D341Med (cell line): ENCODE measurements around the gene TRIM54.
A peak's percentile ranks its signal among the peaks of the same experiment; 100 is the strongest.
"Not testable (repeated sequence)": the region's sequence is repeated elsewhere in the genome, so short reads cannot be mapped to it uniquely, and the experiment has no call there.

Source experiments
- DNase-seq: peaks from one replicate; pipeline ENCODE4 v3.0.0; 2012; ENCODE audit warnings: low spot score

The TRIM54 gene

DNA sequence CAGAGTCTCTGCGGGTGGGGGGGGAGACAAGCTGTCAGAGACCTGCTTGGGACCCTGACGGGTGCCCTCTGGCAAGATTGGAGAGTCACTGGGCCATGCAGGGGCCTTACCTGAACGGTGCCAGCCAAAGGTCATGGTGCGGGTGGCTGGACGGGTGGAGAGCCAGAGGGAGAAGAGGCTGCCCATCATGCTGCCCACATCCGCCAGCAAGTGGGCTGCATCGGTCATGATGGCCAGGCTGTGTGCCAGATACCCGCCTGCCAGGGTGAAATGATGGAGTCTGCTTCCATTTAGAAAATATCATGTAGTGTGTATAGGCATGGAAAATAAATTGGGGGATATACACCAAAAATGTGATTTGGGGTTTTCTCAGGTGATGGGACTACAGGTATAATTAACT is 24.2 kb upstream of the TRIM54 start:
- no peak for DNase-seq

GRCh38 chr2:27261241-27261925 is 20.8 kb upstream of the TRIM54 start:
- DNase-seq = no peak

GRCh38 chr2:27261926-27262298 is 20.3 kb upstream of the TRIM54 start:
- DNase-seq = no peak

DNA sequence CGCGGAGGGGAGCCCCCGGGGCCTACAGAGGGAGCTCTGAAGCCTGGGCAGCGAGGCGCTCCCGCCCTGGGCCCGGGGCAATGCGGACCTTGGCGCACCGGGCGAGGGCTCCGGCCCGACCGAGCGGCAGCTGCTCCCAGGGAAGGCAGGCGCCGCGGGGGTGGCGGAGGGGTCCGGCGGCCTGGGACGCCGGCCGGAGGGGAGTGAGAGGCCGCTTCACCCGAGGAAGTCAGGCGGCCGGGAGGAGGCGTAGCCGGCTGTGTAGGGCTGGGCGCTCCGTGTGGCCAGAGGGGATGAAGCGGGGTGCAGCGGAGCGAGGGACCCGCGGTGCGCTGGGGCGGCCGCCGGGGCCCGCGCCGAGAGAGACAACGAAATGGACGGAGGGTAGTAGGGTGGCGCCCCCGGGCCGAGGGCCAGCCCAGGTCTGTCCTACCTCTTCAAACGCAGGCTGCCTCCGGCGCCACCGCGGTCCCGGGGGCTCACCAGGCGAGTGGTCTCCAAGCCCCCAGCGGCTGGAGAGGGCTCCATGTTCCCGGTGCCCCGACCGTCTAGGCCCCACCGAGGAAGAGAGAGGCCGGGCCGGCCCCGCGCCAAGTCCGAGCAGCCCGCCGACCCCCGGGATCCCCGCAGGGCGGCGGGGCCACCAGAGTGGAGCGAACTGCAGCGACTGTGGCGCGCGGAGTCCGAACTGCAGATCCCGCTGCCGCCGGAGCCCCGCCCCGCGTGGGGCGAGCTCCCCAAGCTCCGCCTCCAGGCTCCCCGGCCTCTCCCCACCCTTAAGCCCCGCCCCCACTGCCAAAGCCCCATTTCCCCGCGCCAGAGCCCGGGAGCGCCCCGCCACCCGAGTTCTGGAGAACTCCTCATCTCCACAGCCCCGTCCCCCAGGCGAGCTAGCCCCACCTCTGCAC is 19.6 kb upstream of the TRIM54 start, which contains the start of gene SLC30A3:
Gene SLC30A3, minus strand, starts transcription at position 669 of the 908 bp plus-strand sequence. Its CDS starts 141 bp downstream, at position 528.
- peak; percentile 86 for DNase-seq

GRCh38 chr2:27263287-27264252 is 18.7 kb upstream of the TRIM54 start:
- peak; percentile 41 for DNase-seq

DNA sequence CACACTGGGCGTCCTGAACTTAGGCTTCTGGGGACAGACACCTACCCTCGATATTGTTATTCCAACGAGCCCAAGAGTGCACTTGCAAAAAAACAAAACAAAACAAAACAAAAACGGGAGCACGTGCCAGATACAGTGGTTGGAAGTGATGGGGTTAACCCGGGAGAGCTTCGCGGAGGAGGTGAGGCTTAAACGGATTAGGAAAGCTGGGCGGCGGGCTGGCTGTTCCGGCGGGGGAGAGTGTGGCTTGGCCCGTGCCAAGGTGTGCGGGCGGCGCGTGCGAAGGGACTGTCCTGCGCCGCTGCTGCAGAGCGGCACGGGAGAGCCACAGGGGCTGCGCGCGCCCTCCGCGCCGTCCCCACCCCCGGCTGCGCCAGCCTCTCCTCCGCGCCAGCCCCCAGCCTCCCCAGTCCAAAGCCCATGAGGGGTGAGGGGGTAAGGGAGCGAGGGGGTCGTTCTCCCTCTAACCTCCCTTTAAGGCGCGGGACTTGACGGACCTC is 17.9 kb upstream of the TRIM54 start:
- peak; percentile 76 for DNase-seq

- DNase-seq = peak; percentile 90
These were observed 17.3 kb upstream of the TRIM54 start for GRCh38 chr2:27264753-27265535.

DNA sequence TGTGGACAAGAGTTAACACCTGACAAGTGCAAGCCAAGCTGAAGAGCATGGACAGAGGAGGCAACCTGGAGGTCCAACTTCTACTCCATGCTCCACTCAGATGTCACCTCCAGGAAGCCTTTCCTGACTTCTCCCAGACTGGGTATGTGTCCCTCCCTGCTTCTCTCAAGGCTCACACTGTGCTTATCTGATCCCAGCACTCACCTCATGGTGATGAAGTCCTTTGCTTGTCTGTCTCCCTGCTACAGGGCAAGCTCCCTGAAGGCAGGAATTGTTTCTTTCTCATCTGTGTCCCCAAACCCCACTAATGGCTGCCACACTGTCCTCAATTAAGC is 16.7 kb upstream of the TRIM54 start:
- DNase-seq = no peak

DNA sequence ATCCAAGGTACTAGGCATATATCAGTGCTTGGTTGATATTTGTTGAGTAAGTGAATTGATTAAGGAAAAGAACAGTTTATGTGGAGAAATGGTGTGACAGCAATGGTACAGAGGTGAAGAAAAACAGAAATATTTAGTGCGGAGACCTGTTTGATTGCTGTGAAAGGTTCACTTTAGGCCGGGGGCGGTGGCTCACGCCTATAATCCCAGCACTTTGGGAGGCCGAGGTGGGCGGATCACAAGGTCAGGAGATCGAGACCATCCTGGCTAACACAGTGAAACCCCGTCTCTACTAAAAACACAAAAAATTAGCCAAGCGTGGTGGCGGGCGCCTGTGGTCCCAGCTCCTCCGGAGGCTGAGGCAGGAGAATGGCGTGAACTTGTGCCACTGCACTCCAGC is 13.9 kb upstream of the TRIM54 start:
- DNase-seq = not testable (repeated sequence)

DNA sequence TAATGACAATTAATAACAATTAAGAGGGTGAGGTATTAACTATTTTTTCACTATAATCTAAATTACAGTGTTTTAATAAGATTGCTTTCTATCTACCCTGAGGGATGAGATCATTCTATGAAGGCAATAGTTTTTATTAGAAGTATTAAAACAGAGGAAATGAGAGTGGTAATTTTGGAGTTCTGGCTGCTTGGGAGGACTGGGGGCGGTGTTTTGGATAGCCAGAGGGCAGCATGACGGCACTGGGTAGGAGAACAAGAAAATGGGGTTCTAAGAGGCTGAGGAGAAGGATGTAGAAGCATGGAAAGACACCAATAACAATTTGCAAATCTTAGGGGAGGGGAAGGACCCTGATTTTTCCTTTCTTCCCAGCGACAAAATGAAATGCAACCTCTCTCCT is 12.1 kb upstream of the TRIM54 start:
- no peak for DNase-seq

DNA sequence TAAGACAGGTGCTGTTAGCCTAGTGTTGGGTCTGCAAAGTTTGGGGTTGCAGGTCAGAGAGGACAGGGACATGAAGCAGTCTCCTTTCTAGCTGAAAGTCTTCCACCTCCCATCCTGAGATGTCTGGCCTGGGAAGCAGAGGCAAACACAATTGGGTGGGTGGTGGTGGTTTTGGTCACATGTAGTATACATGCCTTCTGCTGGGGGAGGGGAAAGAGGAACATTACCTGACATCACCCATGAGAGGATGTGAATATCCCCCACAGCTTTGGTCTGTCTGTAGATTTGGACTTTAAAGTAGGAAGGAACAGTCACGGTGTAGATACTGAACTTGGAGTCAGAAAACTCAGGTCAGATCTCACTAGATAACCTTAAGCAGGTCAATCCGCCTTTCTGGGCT is 11.6 kb upstream of the TRIM54 start:
- DNase-seq = no peak

DNA sequence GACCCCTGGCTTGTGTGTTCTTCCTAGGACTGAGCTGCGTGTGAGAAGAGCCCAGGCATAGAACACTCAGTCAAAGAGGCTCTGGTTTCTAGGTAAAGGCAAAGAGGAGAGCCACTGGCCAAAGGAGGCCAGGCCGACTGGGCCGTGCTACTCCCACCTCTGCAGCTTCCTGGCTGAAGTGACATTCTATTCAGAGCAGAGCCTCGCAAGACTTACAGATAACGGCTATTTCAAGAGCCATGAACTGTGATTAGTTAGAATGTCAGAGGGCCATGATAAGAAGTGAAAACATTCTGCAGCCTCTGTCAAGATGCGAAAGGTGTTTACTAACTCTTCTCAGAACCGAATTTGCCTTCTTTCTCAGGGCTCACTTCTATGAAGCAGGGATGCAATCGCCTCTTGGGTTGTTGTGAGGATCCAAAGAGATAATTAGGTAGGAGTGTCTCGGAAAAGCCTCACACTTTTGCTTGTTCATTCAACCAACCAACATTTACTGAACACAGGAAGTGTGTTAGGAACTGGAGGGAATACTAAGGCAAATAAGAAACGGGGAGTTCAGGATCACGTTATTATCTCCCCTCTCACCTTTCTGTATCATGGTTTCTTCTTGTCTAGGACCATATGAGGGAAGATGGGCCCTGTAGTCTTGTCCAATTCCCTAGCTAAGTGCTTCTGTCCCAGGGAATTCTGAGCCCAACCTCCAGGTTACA is 10.4 kb upstream of the TRIM54 start:
- DNase-seq = no peak

- not testable (repeated sequence) for DNase-seq
These were observed 9.4 kb upstream of the TRIM54 start for GRCh38 chr2:27272537-27273522.

DNA sequence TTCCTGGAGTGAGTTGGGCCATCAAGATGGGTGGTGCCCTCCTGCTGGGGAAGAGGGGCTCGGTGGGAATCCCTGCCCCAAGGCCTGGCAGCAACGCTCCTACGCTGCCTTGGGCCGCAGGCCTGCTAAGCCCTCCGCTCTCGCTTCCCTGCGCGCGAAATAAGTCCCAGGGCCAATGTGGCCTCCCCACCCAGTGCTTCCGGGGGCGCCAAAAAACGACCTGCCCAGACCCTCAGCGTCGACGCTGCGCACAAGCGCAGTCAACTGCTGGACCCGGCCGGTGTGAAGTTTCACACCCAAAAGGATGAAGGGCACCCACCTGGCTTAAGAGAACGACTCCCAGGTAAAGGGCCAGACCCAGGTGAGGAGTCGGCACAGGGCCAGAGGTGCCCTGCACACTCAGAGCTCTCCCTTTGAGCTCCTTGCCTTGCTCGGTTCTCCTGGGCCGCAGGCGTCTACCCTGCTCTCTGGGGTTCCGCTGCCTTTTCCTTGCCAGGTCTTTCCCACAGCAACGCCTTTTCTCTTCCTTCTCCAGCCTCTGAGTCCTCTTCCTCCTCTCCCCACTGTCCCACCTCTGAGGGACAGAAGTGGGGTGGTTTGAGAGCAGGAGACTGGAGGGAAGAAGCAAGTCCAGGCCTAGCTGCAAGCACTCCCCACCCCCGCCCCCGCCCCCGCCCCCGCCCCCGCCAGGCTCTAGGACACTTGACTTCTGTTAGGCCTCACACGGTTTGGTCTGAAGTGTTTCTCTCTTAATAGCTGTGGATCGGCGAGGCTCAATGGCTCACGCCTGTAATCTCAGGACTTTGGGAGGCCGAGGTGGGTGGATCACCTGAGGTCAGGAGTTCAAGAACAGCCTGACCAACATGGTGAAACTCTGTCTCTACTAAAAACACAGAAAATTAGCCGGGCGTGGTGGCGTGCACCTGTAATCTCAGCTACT is 6.7 kb upstream of the TRIM54 start, which contains the start of gene DNAJC5G:
Gene DNAJC5G, plus strand, starts transcription at position 223 of the 940 bp plus-strand sequence. CDS start 1,296 bp downstream, outside the sequence.
- DNase-seq = no peak

DNA sequence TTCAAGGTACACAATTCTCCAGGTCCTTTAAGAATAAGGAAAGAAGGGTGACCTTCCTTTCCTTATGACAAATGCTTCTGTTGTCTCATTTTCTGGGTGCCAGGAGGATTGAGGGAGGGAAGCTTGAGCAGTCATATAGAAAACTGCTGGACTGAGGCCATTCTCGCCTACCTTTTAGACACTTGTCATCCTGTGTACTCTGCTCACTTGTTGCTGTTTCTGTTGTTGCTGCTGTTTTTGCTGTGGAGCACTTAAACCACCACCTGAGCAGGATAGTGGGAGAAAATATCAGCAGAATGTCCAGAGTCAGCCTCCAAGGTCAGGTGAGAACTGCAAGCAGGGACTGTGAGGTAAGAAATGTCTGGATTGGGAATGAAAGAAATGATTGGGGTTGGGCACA is 4.2 kb upstream of the TRIM54 start:
- no peak for DNase-seq

DNA sequence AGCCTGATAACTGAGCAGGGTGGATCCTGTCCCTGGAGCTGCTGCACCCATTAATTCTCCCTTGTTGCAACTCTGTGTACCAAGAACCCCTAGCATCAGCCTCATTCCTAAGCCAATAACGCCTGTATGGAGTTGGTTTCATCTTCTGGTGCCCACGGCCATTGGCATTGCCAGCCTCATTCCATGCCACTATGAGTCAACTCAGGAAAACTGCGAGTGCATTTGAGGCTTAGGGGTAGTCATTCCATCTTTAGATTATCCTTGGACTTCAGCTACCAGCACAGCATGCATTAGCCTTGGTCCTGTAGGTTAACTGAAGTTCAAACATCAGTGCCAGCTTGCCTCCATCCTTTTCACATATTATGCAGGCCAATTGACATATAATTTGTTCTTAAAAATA is 1.4 kb upstream of the TRIM54 start:
- no peak for DNase-seq

- no peak for DNase-seq
These were observed 787 bp upstream of the TRIM54 start for GRCh38 chr2:27281442-27281841.

DNA sequence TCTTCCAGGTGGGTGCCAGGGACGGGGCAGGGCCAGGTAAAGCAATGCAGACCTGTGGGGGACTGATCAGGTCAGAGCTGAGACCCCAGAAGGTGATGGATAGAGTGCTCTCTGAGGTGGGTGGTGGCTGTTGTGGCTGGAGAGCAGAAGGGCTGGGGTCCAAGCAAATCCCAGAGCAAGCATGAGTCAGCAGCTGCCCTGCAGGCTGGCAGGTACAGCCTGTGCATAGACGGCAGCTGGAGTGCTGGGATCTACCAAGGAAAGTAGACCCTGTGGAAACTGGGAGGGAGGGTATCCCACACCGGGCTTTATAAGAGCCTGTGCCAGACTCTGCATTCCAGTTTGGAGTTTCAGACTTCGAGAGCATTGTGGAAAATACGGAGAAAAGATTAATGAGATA is 663 bp downstream of the TRIM54 start:
- DNase-seq = no peak
